ENCODE data around the gene GJD3. TPM values are rescaled to one million over a fixed set of nuclear protein-coding genes. Genes with fewer than 3 reads are reported as not detected.

Gene GJD3
- total RNA-seq, 1 donor from 2014 or later, result 0.44 TPM

GRCh38 chr17:40326014-40326831, 38.3 kb downstream of the GJD3 start:
- Mint-ChIP-seq H3K27me3 (ENCODE audit: insufficient read depth) (no peaks in the 10 kb centered on the region), H3K4me1 (ENCODE audit: low read depth) (peaks cover 92% of the 10 kb centered on the region), H3K36me3 (ENCODE audit: low read depth) (peaks cover 7% of the 10 kb centered on the region), H3K9me3 (no peaks in the 10 kb centered on the region), H3K27ac (peak overlapping the region; percentile 95), H3K4me3 (peak overlapping the region; percentile 73)
- DNase-seq (ENCODE audit: low spot score), result peak; percentile 41
- intact Hi-C loops (cut with micrococcal nuclease), result loop anchor here (1.0 to 10.0 kb wide), 3 partner anchors 8 to 1339 kb away; no protein-coding TSS in a partner anchor

- H3K9me3 Mint-ChIP-seq, result no peaks in the 10 kb centered on the region
- intact Hi-C loops (cut with micrococcal nuclease), result loop anchor here (1.0 to 10.0 kb wide), 4 partner anchors 7 to 1339 kb away; no protein-coding TSS in a partner anchor
- peak; percentile 16 for DNase-seq (ENCODE audit: low spot score)
- H3K36me3 Mint-ChIP-seq (ENCODE audit: low read depth), result peaks cover 4% of the 10 kb centered on the region
- peak overlapping the region; percentile 95 for H3K27ac Mint-ChIP-seq
- no peaks in the 10 kb centered on the region for H3K27me3 Mint-ChIP-seq (ENCODE audit: insufficient read depth)
- peak overlapping the region; percentile 73 for H3K4me3 Mint-ChIP-seq
- H3K4me1 Mint-ChIP-seq (ENCODE audit: low read depth), result peaks cover 92% of the 10 kb centered on the region
Measured at GRCh38 chr17:40325156-40326013, 39.2 kb downstream of the GJD3 start.

- Mint-ChIP-seq H3K36me3 (ENCODE audit: low read depth) (peaks cover 2% of the 10 kb centered on the region), H3K27me3 (ENCODE audit: insufficient read depth) (no peaks in the 10 kb centered on the region), H3K9me3 (no peaks in the 10 kb centered on the region), H3K4me1 (ENCODE audit: low read depth) (peaks cover 95% of the 10 kb centered on the region), H3K4me3 (peak overlapping the region; percentile 95), H3K27ac (peak overlapping the region; percentile 98)
- intact Hi-C loops (cut with micrococcal nuclease), result loop anchor here (1.0 to 10.0 kb wide), 7 partner anchors 95 to 1341 kb away; no protein-coding TSS in a partner anchor
- peak; percentile 36 for DNase-seq (ENCODE audit: low spot score)
Measured at GRCh38 chr17:40323391-40324381, 40.9 kb downstream of the GJD3 start.

GRCh38 chr17:40322358-40323315, 41.9 kb downstream of the GJD3 start:
- Mint-ChIP-seq H3K9me3 (no peaks in the 10 kb centered on the region), H3K36me3 (ENCODE audit: low read depth) (peaks cover 2% of the 10 kb centered on the region), H3K4me1 (ENCODE audit: low read depth) (peaks cover 94% of the 10 kb centered on the region), H3K4me3 (peak overlapping the region; percentile 95), H3K27ac (peak overlapping the region; percentile 98), H3K27me3 (ENCODE audit: insufficient read depth) (no peaks in the 10 kb centered on the region)
- peak; percentile 89 for DNase-seq (ENCODE audit: low spot score)
- intact Hi-C loops (cut with micrococcal nuclease), result loop anchor here (1.0 to 10.0 kb wide), 10 partner anchors 19 to 1342 kb away; partner anchors contain the start of gene CDC6

GRCh38 chr17:40321961-40322357, 42.6 kb downstream of the GJD3 start:
- intact Hi-C loops (cut with micrococcal nuclease), result loop anchor here (1.0 to 10.0 kb wide), 8 partner anchors 19 to 1343 kb away; partner anchors contain the start of gene CDC6

GRCh38 chr17:40321524-40321929, 43.0 kb downstream of the GJD3 start:
- DNase-seq (ENCODE audit: low spot score), result no peak
- Mint-ChIP-seq H3K4me1 (ENCODE audit: low read depth) (peaks cover 90% of the 10 kb centered on the region), H3K27ac (peak overlapping the region; percentile 98), H3K27me3 (ENCODE audit: insufficient read depth) (peaks cover 3% of the 10 kb centered on the region), H3K4me3 (peak overlapping the region; percentile 95), H3K9me3 (no peaks in the 10 kb centered on the region), H3K36me3 (ENCODE audit: low read depth) (no peaks in the 10 kb centered on the region)
- intact Hi-C loops (cut with micrococcal nuclease), result loop anchor here (5.0 to 10.0 kb wide), 2 partner anchors 549 to 1343 kb away; no protein-coding TSS in a partner anchor

More at GRCh38 chr17:40321961-40322357, 42.6 kb downstream of the GJD3 start:
- Mint-ChIP-seq H3K27me3 (ENCODE audit: insufficient read depth) (peaks cover 3% of the 10 kb centered on the region), H3K27ac (peak overlapping the region; percentile 98), H3K4me3 (peak overlapping the region; percentile 95), H3K9me3 (no peaks in the 10 kb centered on the region), H3K36me3 (ENCODE audit: low read depth) (no peaks in the 10 kb centered on the region), H3K4me1 (ENCODE audit: low read depth) (peaks cover 94% of the 10 kb centered on the region)
- no peak for DNase-seq (ENCODE audit: low spot score)

- intact Hi-C loops (cut with micrococcal nuclease), result loop anchor here (5.0 to 10.0 kb wide), 2 partner anchors 549 to 1344 kb away; no protein-coding TSS in a partner anchor
- H3K36me3 Mint-ChIP-seq (ENCODE audit: low read depth), result no peaks in the 10 kb centered on the region
- H3K27me3 Mint-ChIP-seq (ENCODE audit: insufficient read depth), result peaks cover 3% of the 10 kb centered on the region
- H3K27ac Mint-ChIP-seq, result peak overlapping the region; percentile 80
- DNase-seq (ENCODE audit: low spot score), result no peak
- H3K4me1 Mint-ChIP-seq (ENCODE audit: low read depth), result peaks cover 90% of the 10 kb centered on the region
- H3K4me3 Mint-ChIP-seq, result peak overlapping the region; percentile 95
- no peaks in the 10 kb centered on the region for H3K9me3 Mint-ChIP-seq
Measured at GRCh38 chr17:40320756-40321523, 43.6 kb downstream of the GJD3 start.

- Mint-ChIP-seq H3K36me3 (ENCODE audit: low read depth) (no peaks in the 10 kb centered on the region), H3K4me3 (peak overlapping the region; percentile 95), H3K4me1 (ENCODE audit: low read depth) (peaks cover 91% of the 10 kb centered on the region), H3K27ac (peak overlapping the region; percentile 80), H3K9me3 (no peaks in the 10 kb centered on the region), H3K27me3 (ENCODE audit: insufficient read depth) (peaks cover 3% of the 10 kb centered on the region)
- intact Hi-C loops (cut with micrococcal nuclease), result loop anchor here (5.0 to 10.0 kb wide), 4 partner anchors 37 to 1345 kb away; no protein-coding TSS in a partner anchor
- DNase-seq (ENCODE audit: low spot score), result peak; percentile 24
Measured at GRCh38 chr17:40319651-40320540, 44.6 kb downstream of the GJD3 start.

- Mint-ChIP-seq H3K4me3 (peak overlapping the region; percentile 95), H3K27me3 (ENCODE audit: insufficient read depth) (peaks cover 3% of the 10 kb centered on the region), H3K9me3 (no peaks in the 10 kb centered on the region), H3K36me3 (ENCODE audit: low read depth) (no peaks in the 10 kb centered on the region), H3K27ac (peak overlapping the region; percentile 92), H3K4me1 (ENCODE audit: low read depth) (peaks cover 93% of the 10 kb centered on the region)
- no peak for DNase-seq (ENCODE audit: low spot score)
- intact Hi-C loops (cut with micrococcal nuclease), result loop anchor here (1.0 to 5.0 kb wide), 6 partner anchors 7 to 196 kb away; partner anchors contain the start of gene CDC6
Measured at GRCh38 chr17:40318830-40319391, 45.6 kb downstream of the GJD3 start.
